Ovary (tissue), 3 donors: ENCODE results near the gene RNF175.

ENCODE experiments used
- CTCF ChIP-seq, 3 donors: fragments of 450-650 bp in 2 of 3; fragments of 200-600 bp in 1 of 3; IDR thresholded peaks; one replicate each; pipeline versions ENCODE4 v1.5.1 to v1.8.0; 2016 to 2022; ENCODE audit warnings: antibody characterized with exemption in 3 of 3, mild to moderate bottlenecking in 1 of 3
- POLR2A ChIP-seq: fragments of 450-650 bp; IDR thresholded peaks from one replicate; pipeline ENCODE4 v1.6.1; 2017; ENCODE audit warnings: antibody characterized with exemption, mild to moderate bottlenecking, moderate library complexity
- donor health status: DM: no; HTN: no; CAD: no.

GRCh38 chr4:153808175-153808574 is 48.4 kb upstream of the RNF175 start:
- TF ChIP-seq CTCF (IDR thresholded peaks at IDR 0.05) (no peak), POLR2A (no peak)
